Stomach smooth muscle (tissue), 2 donors: ENCODE results near the gene ARMCX2.
"Not testable (repeated sequence)": the region's sequence is repeated elsewhere in the genome, so short reads cannot be mapped to it uniquely, and the experiment has no call there.

Source experiments
- H3K27ac ChIP-seq: one replicate; pipeline ENCODE4 v1.7.0; 2013; ENCODE audit warnings: mild to moderate bottlenecking, low read length, inconsistent platforms
- H3K27me3 ChIP-seq, 2 donors: one replicate each; pipeline ENCODE4 v1.7.0; 2013; ENCODE audit warnings: low read length in 2 of 2; ENCODE audit not compliant: insufficient read depth in 2 of 2, control insufficient read depth in 1 of 2
- H3K36me3 ChIP-seq, 2 donors: one replicate each; pipeline ENCODE4 v1.7.0; 2013; ENCODE audit warnings: low read length in 2 of 2; ENCODE audit not compliant: control insufficient read depth in 2 of 2, insufficient read depth in 2 of 2
- H3K4me1 ChIP-seq: one replicate; pipeline ENCODE4 v1.7.0; 2013; ENCODE audit warnings: low read length; ENCODE audit not compliant: control insufficient read depth, insufficient read depth
- H3K4me3 ChIP-seq, 2 donors: one replicate each; pipeline ENCODE4 v1.7.0; 2013; ENCODE audit warnings: low read length in 2 of 2
- H3K9ac ChIP-seq, 2 donors: one replicate each; pipeline ENCODE4 v1.7.0; 2013; ENCODE audit warnings: low read length in 2 of 2, mild to moderate bottlenecking in 1 of 2
- H3K9me3 ChIP-seq, 2 donors: one replicate each; pipeline ENCODE4 v1.7.0; 2013; ENCODE audit warnings: low read length in 2 of 2; ENCODE audit not compliant: control insufficient read depth in 2 of 2
- donor health status: healthy.
- donor health status: Pancreatic carcinoma.

ARMCX2 gene

GRCh38 chrX:101658661-101659491 is 774 bp downstream of the ARMCX2 start:
- Histone ChIP-seq H3K36me3 (no peaks in the 10 kb centered on the region), H3K9ac (peak overlapping the region; percentile 58 to 73), H3K27me3 (peaks cover 0 to 9% of the 10 kb centered on the region in 2 donors), H3K4me1 (peaks cover 10% of the 10 kb centered on the region), H3K9me3 (no peaks in the 10 kb centered on the region), H3K4me3 (peak overlapping the region; percentile 80 to 91), H3K27ac (peak overlapping the region; percentile 60)

- Histone ChIP-seq H3K9me3 (no peaks in the 10 kb centered on the region), H3K27me3 (peaks cover 0 to 7% of the 10 kb centered on the region in 2 donors), H3K4me3 (no peak overlapping the region), H3K9ac (no peak overlapping the region), H3K4me1 (peaks cover 10% of the 10 kb centered on the region), H3K36me3 (no peaks in the 10 kb centered on the region), H3K27ac (no peak overlapping the region)
Observed at GRCh38 chrX:101657495-101657894, 2.2 kb downstream of the ARMCX2 start.

GRCh38 chrX:101656817-101657216 is 2.8 kb downstream of the ARMCX2 start:
- Histone ChIP-seq H3K36me3 (no peaks in the 10 kb centered on the region), H3K4me3 (no peak overlapping the region), H3K9me3 (no peaks in the 10 kb centered on the region), H3K27me3 (peaks cover 0 to 7% of the 10 kb centered on the region in 2 donors), H3K4me1 (peaks cover 10% of the 10 kb centered on the region), H3K9ac (no peak overlapping the region), H3K27ac (no peak overlapping the region)

GRCh38 chrX:101655534-101655933 is 4.1 kb downstream of the ARMCX2 start:
- Histone ChIP-seq H3K27me3 (peaks cover 0 to 7% of the 10 kb centered on the region in 2 donors), H3K9me3 (no peaks in the 10 kb centered on the region), H3K4me1 (peaks cover 10% of the 10 kb centered on the region), H3K9ac (peak overlapping the region in 1 of 2 donors; percentile 9), H3K36me3 (no peaks in the 10 kb centered on the region), H3K27ac (no peak overlapping the region), H3K4me3 (no peak overlapping the region)

GRCh38 chrX:101647716-101648115 is 11.9 kb downstream of the ARMCX2 start:
- H3K27ac ChIP-seq, H3K4me1 ChIP-seq, H3K9me3 ChIP-seq, H3K36me3 ChIP-seq, H3K4me3 ChIP-seq, H3K9ac ChIP-seq, H3K27me3 ChIP-seq: not testable (repeated sequence)

GRCh38 chrX:101642093-101642492 is 17.6 kb downstream of the ARMCX2 start:
- no peaks in the 10 kb centered on the region for H3K4me1 ChIP-seq
- H3K9me3 ChIP-seq = no peaks in the 10 kb centered on the region
- H3K36me3 ChIP-seq = no peaks in the 10 kb centered on the region
- H3K9ac ChIP-seq = no peak overlapping the region
- H3K27ac ChIP-seq = no peak overlapping the region
- H3K4me3 ChIP-seq = no peak overlapping the region
- no peaks in the 10 kb centered on the region for H3K27me3 ChIP-seq

GRCh38 chrX:101639583-101639982 is 20.1 kb downstream of the ARMCX2 start:
- Histone ChIP-seq H3K4me3 (no peak overlapping the region), H3K4me1 (no peaks in the 10 kb centered on the region), H3K9me3 (no peaks in the 10 kb centered on the region), H3K27me3 (no peaks in the 10 kb centered on the region), H3K36me3 (no peaks in the 10 kb centered on the region), H3K9ac (no peak overlapping the region), H3K27ac (no peak overlapping the region)

GRCh38 chrX:101619364-101619763 is 40.3 kb downstream of the ARMCX2 start:
- Histone ChIP-seq H3K9me3 (no peaks in the 10 kb centered on the region), H3K9ac (no peak overlapping the region), H3K4me3 (no peak overlapping the region), H3K27me3 (peaks cover 0 to 3% of the 10 kb centered on the region in 2 donors), H3K27ac (no peak overlapping the region), H3K4me1 (peaks cover 10% of the 10 kb centered on the region), H3K36me3 (peaks cover 0 to under 1% of the 10 kb centered on the region in 2 donors)

GRCh38 chrX:101617211-101618191 is 42.1 kb downstream of the ARMCX2 start, which contains the start of gene ARMCX6:
ARMCX6 (minus strand) TSS chrX:101618000; CDS start chrX:101616620, 1,380 bp downstream.
- Histone ChIP-seq H3K27me3 (peaks cover 0 to 3% of the 10 kb centered on the region in 2 donors), H3K4me1 (peaks cover 5% of the 10 kb centered on the region), H3K27ac (peak within 1 kb of the TSS; percentile 46), H3K9ac (peak within 1 kb of the TSS; percentile 60 to 67), H3K36me3 (no peaks in the 10 kb centered on the region), H3K9me3 (no peaks in the 10 kb centered on the region), H3K4me3 (peak within 1 kb of the TSS; percentile 78 to 79)

GRCh38 chrX:101605728-101606127 is 53.9 kb downstream of the ARMCX2 start:
- no peaks in the 10 kb centered on the region for H3K36me3 ChIP-seq
- no peaks in the 10 kb centered on the region for H3K9me3 ChIP-seq
- no peaks in the 10 kb centered on the region for H3K4me1 ChIP-seq
- no peak overlapping the region for H3K27ac ChIP-seq
- H3K4me3 ChIP-seq = no peak overlapping the region
- no peaks in the 10 kb centered on the region for H3K27me3 ChIP-seq
- no peak overlapping the region for H3K9ac ChIP-seq
